ENCODE data around the gene BIVM. TPM values are rescaled to one million over a fixed set of nuclear protein-coding genes. Genes with fewer than 3 reads are reported as not detected.

BIVM gene
- 10 to 100 TPM; 12.7 to 22.6 (median 15.3) TPM for total RNA-seq

GRCh38 chr13:102798581-102799425 lies at the start of gene BIVM, which contains the start of gene POGLUT2:
Gene BIVM, plus strand, starts transcription at chr13:102799119. Its CDS starts 8,149 bp downstream, at chr13:102807268.
Gene POGLUT2, minus strand, starts transcription at chr13:102798976. Its CDS starts 306 bp downstream, at chr13:102798670.
- TF ChIP-seq CTCF (IDR thresholded peaks at IDR 0.05; ENCODE audit: low read depth) = no peak

GRCh38 chr13:102751886-102752285 lies 47.0 kb upstream of the BIVM start:
- no peak for TF ChIP-seq CTCF (IDR thresholded peaks at IDR 0.05; ENCODE audit: low read depth)

GRCh38 chr13:102757006-102757405 lies 41.9 kb upstream of the BIVM start:
- no peak for TF ChIP-seq CTCF (IDR thresholded peaks at IDR 0.05; ENCODE audit: low read depth)

- TF ChIP-seq CTCF (IDR thresholded peaks at IDR 0.05; ENCODE audit: low read depth) = no peak
Measured at GRCh38 chr13:102758842-102759241, 40.1 kb upstream of the BIVM start.

GRCh38 chr13:102761071-102761470 lies 37.8 kb upstream of the BIVM start:
- TF ChIP-seq CTCF (IDR thresholded peaks at IDR 0.05; ENCODE audit: low read depth) = no peak

GRCh38 chr13:102763741-102764140 lies 35.2 kb upstream of the BIVM start:
- TF ChIP-seq CTCF (IDR thresholded peaks at IDR 0.05; ENCODE audit: low read depth) = no peak

GRCh38 chr13:102768909-102769308 lies 30.0 kb upstream of the BIVM start:
- no peak for TF ChIP-seq CTCF (IDR thresholded peaks at IDR 0.05; ENCODE audit: low read depth)
